HCEC 1CT (cell line): ENCODE data around the gene CNOT2.

ENCODE experiments used
- DNase-seq: peaks from one replicate; pipeline ENCODE4 v3.0.0-alpha.2; 2017

The CNOT2 gene, protein sequence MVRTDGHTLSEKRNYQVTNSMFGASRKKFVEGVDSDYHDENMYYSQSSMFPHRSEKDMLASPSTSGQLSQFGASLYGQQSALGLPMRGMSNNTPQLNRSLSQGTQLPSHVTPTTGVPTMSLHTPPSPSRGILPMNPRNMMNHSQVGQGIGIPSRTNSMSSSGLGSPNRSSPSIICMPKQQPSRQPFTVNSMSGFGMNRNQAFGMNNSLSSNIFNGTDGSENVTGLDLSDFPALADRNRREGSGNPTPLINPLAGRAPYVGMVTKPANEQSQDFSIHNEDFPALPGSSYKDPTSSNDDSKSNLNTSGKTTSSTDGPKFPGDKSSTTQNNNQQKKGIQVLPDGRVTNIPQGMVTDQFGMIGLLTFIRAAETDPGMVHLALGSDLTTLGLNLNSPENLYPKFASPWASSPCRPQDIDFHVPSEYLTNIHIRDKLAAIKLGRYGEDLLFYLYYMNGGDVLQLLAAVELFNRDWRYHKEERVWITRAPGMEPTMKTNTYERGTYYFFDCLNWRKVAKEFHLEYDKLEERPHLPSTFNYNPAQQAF

DNA sequence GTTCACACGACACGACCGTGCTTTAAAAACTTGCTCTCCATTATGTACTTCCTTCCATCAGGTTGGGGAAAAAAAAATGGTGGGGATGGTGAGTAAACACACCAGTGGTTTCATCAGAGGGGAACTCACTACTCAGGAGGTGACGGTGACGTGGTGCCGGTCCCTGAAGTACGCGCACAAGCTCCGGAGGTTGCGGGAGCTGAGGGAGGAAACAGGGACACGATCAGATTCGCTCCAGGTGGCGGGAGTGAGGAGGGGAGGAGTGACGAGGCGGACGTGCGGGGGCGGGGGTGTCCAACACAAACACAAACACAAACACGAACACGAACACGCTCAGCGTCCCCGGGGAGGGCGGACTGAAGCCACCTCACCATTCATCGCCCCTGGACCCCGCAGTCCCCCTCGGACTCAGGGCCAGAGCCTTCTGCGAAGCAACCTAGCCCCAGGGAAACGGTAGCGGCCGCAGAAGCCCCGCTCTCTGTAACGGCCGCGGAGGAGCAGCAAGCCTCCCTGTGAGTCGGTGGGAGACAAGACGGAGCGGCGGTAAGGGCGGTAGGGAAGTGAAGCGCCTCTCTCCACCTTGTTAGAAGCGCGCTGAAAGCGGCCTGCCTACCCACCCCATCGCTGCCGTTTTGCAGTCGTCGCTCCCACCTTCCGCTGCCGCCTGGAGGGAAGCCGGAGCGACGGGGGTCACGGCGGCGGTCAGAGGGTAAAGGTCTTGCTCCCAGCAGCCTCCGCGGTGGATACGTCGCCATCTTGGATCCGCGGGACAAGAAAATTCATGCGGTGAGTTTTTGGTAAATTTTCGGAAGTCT, at the start of gene CNOT2:
Gene CNOT2, plus strand, starts transcription at position 739 of the 815 bp plus-strand sequence. CDS start 34,794 bp downstream, outside the sequence.
- DNase-seq, result peak; percentile 90

DNA sequence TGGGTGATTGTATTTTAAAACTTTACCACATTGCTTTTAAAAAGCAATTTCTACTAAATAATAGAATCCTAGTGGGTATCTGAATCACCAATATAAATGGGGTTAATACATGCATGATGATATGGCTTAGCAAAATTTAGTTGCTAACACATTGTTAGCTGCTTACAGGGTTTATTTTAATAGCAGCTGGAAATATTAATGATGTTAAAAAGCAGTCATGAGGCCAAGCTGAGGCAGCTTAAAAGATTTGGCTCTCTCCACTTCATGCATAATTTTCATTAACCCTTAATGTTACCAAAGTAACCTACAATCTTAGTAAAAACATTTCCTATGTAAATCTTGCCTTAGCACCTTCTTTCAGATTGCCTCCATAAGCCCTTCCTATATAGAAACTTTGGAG, 49.2 kb upstream of the CNOT2 start:
- DNase-seq, result no peak

DNA sequence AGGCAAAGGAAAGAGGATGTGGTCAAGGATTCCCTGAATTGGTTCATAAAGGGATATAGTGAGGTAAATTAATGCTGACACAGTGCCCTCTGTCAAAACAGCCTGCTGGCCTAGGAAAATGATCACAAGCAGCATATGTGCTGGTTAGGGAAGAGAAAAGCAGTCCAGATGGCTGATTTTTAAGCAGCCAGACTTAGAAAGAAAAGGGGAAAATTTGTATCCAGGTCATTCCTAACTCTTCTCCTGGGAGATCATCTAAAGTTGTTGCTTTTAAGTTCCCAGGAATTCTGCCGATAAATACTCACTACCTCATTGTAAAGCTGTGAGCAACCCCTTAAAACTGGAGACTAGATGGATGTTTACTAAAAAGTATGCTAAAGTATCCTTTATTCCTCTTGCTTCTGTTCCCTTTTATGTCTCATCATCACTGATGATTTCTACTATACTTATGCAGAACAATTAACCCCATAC, 46.4 kb upstream of the CNOT2 start:
- DNase-seq, result no peak

DNA sequence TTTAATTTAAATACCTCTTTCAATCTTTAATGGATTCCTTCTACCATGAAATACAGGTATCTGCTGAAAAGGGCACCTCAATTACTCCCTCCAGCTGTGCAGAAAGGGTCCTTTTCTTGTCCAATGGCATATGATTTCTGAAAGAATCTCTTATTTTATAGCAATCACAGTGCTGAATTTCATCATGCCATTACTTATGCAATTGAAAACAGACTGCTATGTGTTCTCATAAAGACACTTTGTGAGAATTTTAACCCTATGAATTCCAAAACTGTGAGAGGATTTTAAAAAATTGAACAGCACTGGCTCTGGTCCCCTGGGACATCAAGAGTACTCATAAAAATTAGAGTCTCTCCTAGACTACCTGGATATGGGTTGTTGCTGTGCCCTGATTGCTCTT, 45.9 kb upstream of the CNOT2 start:
- DNase-seq, result no peak

DNA sequence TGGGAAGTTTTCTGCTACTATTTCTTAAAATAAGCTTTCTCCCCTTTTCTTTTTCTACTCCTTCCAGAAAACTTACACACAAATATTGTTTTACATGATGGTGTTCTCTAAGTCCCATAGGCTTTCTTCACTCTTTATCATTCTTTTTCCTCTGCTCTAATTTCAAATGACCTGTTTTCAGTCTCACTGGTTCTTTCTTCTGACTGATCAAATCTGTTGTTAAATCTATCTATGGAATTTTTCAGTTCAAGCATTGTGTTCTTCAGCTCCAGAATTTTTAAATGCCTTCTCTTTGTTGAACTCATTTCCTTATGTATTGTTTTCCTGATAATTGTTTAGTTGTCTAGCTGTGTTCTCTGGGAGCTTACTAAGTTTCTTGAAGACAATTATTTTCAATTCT, 29.5 kb upstream of the CNOT2 start:
- no peak for DNase-seq

DNA sequence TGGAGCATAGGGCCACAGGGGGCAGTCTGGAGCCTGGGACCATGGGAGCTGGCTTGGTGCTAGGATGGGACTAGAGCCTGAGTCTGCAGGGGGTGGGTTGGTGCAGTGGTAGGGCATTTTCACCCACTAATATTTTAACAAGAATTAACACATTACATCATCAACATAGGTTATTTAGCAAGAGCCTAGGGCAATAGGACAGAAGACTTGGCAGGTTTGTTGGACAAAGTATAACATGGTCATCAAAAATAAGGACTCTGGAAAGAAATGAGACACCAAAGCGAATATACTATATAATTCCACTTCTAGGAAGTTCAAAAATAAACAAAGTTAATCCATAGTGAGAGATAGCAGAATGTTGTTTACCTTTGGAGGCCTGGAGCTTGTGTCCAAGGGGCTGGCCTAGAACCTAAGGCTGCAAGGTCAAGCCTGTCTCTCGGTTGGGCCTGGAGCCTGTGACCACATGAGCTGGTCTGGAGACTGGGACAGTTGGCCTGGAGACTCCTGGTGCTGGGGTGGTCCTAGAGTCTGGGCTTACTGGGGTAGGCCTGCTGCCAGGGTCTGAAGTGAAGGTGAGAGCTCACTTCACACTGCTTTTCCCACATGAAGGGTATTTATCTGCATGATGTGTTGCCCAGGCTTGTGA, 28.1 kb upstream of the CNOT2 start:
- no peak for DNase-seq

DNA sequence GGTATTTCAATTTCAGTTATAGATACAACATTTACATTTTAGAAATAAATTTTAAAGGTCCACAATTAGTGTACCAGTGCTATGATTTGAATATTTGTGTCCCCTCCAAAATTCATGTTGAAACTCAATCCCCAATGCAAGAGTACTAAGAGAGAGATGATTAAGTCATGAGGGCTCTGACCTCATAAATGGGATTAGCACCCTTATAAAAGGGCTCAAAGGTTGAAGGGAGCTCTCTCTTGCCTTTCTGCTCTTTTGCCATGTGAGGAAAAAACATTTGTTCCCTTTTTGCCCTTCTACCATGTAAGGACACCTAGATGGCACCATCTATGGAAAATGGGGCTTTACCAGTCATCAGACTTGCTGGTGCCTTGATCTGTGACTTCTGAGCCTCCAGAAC, 25.8 kb upstream of the CNOT2 start:
- DNase-seq, result no peak

DNA sequence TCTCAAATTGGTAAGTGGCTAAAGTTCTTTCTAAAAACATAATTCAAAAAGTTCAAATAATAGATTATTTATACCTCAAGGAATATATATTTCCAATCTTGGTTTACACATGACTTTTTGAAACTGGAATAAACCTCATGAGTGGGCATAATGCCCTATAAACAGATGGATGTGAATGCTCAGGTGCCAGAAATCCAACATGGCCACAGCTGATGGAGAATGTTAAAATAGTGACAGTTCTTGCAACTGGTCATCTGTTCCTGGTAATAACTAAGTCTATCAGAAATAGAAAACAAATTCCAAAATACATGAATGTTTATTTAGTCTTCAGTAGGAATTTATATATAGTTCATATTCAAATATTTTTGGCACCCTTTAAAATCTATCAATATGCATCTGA, 21.6 kb upstream of the CNOT2 start:
- DNase-seq, result no peak

DNA sequence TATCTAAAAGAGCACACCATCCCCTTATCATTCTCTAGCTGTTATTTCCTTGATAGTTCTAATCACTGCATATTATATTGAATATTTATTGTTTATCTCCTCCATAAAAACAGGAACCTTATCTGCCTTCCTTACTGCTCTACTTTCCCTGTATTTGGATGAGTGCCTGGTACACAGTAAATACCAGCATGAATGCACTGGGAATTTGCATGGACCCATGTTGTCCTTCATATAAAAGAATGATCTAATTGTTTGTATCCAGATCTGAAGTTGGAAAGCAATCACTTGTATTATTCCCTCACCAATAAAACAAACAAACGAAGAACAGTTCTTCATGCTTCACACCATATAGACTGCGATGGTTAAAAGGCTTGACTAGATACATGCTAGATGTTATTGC, 15.3 kb upstream of the CNOT2 start:
- DNase-seq, result no peak

DNA sequence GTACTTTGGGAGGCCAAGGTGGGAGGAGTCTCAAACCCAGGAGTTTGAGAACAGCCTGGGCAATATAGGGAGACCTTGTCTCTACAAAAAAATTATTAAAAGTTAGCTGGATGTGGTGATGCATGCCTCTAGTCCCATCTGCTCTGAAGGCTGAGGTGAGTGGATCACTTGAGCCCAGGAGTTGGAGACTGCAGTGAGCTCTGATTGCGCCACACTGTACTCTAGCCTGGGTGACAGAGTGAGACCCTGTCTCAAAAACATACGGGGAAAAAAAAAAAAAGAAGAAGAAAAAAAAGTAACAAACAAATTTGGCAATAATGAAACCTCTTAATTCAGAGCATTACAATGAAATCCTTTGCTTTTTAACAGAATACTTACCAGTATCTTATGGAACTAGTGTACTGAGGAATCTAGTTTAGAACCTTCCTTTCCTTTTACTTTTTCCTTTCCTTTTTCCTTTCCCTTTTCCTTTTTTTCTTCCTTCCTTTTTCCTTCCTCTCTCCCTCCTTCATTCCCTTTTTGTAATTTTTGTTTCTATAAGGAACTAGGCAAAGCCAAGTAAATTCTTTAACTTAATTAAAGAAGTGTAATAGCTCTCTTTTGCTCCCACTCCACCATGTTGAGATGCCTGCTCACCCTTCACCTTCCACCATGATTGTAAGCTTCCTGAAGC, 12.2 kb upstream of the CNOT2 start:
- DNase-seq, result no peak

DNA sequence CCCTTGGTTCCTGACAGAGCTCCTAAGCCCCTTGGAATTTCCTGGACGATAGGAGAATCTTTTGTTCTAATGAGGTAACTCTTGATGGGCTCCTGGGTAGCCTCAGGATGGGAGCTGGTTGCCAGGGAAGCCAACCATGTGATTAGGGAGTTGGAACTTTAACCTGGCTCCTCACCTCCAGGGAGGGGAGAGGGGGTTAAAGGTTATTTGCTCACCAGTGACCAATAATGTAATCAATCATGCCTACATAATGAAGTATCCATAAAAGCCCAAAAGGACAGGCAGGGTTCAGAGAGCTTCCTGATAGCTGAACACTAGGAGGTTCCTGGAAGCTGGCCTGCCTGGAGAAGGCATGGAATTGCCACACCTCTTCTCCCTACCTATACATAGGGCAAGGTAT, 6.2 kb upstream of the CNOT2 start:
- no peak for DNase-seq

DNA sequence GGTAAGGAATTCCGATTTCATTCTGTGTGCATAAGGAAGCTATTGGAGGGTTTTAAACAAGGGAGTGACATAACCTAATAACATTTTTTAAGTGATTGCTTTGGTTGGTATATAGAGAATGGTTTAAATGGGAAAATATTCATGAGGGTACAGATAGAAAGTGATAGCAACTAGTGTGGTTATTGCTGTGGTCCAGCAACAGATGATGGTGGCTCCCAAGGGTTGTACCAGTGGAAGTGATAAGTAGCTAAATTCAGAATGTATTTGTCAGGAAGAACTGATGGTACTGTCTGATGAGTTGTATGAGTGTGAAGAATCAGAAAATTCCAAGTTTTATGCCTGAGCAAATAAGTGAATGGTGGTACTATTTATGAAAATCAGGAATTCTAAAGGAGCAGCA, 2.6 kb upstream of the CNOT2 start:
- DNase-seq, result no peak

DNA sequence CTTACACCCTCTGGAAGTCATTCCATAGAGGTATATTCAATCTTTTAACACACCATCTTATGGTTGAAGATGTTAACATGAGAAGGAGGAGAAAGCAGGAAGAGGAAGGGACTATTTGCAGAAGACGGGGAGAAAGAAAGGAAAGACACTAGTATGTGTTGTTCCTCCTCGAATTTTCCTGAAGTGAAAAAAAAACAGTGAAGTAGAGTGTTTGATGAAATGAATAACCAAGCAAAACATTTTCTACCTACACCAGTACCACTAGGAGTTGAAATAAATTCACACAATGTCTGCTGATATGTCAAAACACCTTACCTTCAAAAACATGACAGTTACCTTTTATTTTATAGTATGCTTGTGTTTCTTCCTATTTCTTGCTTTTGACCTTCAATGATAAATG, 1.4 kb upstream of the CNOT2 start:
- DNase-seq, result no peak

DNA sequence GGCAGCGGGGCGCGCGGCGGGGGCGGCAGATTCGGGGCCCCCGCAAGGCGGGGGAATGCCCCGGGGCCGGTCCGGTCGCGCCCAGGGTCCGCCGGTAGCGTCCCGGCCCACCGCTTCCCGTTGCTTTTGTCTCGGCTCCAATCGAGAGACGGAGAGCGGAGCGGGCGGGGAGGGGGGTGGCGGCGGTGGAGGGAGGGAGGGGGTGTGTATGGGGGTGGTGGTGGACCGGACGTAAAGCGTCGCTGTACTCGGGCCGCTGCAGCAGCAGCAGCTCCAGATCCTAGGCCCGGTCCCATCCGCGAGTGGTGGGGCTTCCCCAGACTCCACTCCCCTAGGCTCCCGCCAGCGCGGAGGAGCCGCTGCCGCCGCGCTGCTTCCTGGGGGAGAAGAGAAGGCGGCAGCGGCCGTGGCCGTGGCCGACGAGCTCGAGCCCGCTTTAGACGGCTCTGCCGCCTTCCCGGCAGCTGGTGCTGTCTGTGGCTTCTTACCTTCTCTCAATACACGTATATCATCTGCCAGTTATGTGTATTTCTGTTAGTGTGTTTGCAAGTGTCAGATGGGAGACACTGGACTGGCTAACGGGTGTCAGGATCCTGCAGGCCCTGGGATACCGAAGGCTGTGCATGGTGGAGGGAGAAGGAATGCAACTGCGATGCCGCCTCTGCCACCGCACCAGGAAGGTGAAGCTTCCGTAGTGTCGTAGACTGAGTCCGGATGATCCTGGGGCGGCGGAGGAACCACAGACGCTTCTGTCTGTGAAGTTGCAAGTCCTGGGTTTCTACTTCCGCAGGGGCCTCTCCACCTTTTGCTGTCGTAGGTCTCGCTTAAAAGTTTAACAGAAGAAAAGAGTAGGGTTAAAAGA, 508 bp downstream of the CNOT2 start:
- DNase-seq, result peak; percentile 56

DNA sequence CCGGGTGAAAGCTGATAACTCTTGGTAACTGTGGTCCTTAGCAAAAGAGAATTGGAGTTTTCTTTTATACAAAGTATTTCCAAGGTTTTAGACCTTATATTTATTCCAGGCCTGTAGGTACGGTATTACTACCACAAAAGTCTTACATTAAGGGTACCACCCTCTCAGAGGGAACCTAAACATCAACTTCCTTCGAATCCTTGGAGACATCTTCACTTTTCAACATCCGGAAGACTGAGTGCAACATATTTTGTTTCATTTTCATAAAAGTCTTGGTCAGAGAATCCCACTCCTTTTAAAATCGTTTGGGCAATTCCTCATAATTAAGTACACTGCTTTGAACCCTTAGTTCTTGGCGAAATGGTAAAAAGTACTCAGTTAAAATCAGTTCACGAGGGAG, 1.2 kb downstream of the CNOT2 start:
- no peak for DNase-seq

DNA sequence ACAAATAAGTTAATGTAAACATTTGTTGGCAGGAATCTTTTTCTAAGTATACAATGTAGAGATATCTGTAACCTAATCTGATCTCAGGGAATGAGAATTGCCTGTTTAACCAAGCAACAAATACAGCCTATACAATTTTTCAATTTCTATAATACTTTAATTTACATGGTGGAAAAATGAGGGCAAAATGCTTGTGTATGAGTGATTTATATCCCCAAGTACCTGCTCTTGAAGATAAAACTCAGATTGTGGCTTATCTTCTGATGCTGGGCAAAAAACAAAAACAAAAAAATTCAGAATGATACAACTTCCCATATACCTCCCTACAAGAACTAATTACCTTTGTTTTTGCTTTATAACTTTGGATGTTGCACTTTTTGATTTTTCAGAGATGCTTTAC, 2.2 kb downstream of the CNOT2 start:
- no peak for DNase-seq

DNA sequence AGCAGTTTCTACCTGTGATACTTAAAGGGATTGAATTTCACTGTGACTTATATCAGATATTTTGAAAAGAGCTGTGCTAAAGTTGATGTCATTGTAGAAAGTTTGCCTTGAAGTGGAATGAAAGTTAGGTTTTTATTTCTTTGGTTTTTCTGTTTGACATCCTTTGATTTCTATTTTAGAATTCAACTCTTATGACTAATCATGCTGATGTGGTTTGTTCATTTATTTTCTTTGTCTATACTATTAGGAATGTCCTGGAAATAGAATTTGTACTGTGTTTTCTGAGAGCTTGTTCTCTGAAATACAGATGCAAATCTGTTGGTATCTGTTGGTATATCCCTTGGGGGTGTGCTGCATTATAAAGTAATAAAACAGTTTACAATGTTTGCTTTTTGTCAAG, 3.3 kb downstream of the CNOT2 start:
- DNase-seq, result peak; percentile 35

DNA sequence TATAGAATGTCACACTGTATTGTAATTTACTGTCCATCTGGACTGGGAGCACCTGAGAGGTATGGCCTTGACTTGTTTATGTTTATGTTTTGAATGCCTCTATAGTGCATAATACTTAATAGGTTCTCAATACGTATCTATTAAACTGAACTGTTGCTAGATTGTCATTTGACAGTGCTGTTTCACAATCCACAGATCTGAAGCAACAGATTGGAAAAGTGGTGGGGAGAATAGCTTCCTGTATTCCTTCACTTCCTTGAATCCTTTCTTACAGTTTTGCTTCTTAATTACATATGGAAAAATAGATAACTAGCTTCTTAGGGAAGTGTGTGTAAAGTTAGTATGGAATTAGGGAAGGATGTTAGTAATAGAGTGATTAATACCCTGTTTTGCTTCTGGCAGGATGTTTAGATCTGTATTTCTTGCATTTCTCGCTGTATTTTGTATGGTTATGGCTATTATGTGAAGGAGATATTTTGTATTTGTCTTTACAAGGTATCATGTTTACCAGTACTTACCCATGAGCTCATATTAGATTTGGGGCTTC, 4.5 kb downstream of the CNOT2 start:
- peak; percentile 8 for DNase-seq

DNA sequence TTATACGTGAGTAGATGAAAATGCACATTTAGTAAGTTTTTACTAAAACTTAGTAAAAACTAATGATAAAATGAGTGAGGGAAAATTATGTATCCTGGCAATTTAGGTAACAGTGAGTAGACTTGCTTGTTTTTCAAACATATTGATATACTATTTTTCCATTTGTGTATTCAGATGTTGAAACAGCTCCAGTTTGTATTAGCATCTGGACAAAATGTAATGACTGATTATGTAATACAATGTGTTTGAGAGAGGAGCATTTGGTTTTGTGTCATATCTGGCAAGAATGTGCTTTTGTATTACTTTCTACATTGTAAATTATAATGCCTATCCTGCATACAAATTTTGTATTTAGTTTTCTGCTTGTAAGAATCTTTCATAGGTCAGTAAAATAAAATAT, 5.6 kb downstream of the CNOT2 start:
- peak; percentile 22 for DNase-seq

DNA sequence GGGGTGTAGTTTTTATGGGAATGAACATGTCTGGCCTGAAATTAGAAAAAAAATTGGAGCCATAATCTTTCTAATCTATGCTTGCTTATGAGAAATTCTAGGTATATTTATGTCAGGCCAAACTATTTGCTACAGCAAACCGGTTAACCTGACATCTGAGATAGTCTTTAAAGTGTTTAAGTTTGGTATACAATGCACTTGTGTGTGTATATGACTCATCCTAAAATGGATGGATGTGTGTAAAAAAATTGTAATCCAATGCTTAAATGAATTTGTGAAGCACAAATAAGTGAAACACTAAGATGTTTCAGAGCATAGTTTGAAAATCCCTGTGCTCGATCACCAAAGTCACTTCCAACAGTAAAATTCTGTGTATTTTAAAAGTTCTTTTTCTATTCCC, 6.7 kb downstream of the CNOT2 start:
- no peak for DNase-seq

DNA sequence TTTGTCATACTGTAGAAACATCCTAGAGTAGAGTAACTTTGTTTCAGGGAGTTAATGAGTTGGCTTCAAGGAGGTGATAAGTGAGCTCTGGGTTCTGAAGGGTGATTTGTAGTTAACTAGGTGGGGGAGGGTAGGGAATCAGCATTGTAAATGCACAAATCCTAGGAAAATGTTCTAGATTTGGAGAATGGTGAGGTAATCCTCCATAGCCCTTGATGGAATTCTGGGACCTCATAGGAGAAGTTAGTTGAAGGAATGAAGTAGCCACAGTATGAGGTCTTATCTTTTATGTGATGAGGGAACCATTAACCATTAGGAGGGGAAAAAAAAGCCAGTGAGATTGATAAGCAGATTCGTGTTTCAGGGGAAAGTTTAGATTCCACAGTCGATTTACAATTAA, 8.0 kb downstream of the CNOT2 start:
- DNase-seq, result no peak

DNA sequence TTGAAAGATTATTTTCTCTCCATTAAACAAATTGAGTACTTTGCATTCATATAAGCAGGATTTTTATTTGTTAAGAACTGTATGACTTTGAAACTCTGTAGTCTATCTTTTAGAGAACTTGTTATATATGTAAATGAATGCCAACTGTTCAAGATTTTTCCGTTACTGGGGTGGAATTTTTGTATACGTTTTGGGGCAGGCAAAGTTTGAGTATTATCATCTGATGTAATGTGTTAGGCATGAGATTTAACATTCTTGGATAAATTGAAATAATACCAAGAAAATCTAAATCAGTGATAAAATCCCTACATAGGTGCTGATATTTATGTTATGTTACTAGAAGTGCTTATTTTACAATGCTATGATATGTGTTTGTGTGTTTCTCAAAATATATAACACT, 8.4 kb downstream of the CNOT2 start:
- DNase-seq, result no peak
